Measurements from ENCODE around the gene PDE4D. TPM values are rescaled to one million over a fixed set of nuclear protein-coding genes. Genes with fewer than 3 reads are reported as not detected.

PDE4D gene
- total and polyA plus RNA-seq, 3 donors from 2014 or later, result 7.8 to 13.9 (median 8.7) TPM

- no peaks in the 10 kb centered on the region for H3K27me3 ChIP-seq
- 69 to 71% methylated on average over 4 of the region's 4 CpGs for WGBS, 2 donors
- intact Hi-C loops (cut with DNase I; ENCODE audit: low total_unique reads), result no loop called here
- H3K4me1 ChIP-seq, result no peaks in the 10 kb centered on the region
- no peak for DNase-seq
- H3K36me3 ChIP-seq (ENCODE audit: low read depth, missing control alignments), result no peaks in the 10 kb centered on the region
- no peak overlapping the region for H3K4me3 ChIP-seq
- TF ChIP-seq, protein P1, sequence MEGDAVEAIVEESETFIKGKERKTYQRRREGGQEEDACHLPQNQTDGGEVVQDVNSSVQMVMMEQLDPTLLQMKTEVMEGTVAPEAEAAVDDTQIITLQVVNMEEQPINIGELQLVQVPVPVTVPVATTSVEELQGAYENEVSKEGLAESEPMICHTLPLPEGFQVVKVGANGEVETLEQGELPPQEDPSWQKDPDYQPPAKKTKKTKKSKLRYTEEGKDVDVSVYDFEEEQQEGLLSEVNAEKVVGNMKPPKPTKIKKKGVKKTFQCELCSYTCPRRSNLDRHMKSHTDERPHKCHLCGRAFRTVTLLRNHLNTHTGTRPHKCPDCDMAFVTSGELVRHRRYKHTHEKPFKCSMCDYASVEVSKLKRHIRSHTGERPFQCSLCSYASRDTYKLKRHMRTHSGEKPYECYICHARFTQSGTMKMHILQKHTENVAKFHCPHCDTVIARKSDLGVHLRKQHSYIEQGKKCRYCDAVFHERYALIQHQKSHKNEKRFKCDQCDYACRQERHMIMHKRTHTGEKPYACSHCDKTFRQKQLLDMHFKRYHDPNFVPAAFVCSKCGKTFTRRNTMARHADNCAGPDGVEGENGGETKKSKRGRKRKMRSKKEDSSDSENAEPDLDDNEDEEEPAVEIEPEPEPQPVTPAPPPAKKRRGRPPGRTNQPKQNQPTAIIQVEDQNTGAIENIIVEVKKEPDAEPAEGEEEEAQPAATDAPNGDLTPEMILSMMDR (IDR thresholded peaks at IDR 0.05), result no peak
- TF ChIP-seq POLR2A (IDR thresholded peaks at IDR 0.05), result no peak
- H3K27ac ChIP-seq, result no peak overlapping the region
- no peaks in the 10 kb centered on the region for H3K9me3 ChIP-seq
Measured at GRCh38 chr5:59197911-59198310, 695.6 kb downstream of the PDE4D start.

DNA sequence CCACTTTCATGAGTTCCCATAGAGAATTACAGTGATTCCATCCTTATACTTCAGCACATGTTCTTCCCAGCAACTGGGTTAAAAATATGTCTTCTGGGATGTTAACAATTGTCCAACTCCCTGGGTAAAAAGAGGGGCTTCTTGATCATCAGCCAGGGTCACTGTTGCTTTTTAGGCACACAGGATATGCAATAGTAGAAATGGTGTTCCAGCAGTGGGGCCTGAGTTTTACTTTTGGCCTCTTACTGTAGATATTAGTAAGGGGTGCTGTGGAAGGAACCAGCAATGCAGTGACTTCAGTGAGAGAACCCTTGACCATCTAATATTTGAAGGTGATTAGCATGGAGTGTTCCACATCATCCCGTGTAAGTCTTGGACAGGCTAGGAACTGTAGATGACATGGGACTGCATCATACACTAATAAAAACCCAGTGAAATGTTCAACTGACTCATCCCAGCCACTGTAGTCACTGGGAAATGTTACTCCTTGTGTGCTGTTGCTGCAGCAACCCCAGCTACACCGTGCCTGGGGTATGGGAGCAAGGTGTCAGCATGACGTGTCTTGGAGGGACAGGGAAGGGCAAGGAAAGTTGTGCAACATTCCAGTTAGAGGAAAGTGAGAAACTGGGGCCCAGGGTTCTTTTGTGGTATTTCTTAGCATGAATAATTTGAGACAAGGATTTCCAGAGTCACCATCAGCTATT, 699.8 kb downstream of the PDE4D start:
- WGBS, 2 donors, result 90 to 93% methylated on average over 3 of the region's 3 CpGs
- DNase-seq, result no peak
- Histone ChIP-seq H3K4me3 (no peak overlapping the region), H3K27me3 (no peaks in the 10 kb centered on the region), H3K9me3 (no peaks in the 10 kb centered on the region), H3K4me1 (no peaks in the 10 kb centered on the region), H3K27ac (no peak overlapping the region), H3K36me3 (ENCODE audit: low read depth, missing control alignments) (no peaks in the 10 kb centered on the region)
- TF ChIP-seq, protein P1 (IDR thresholded peaks at IDR 0.05), result no peak
- TF ChIP-seq POLR2A (IDR thresholded peaks at IDR 0.05), result no peak
- intact Hi-C loops (cut with DNase I; ENCODE audit: low total_unique reads), result no loop called here

- TF ChIP-seq, protein P1 (IDR thresholded peaks at IDR 0.05), result no peak
- no peak for TF ChIP-seq POLR2A (IDR thresholded peaks at IDR 0.05)
- Histone ChIP-seq H3K27ac (no peak overlapping the region), H3K9me3 (no peaks in the 10 kb centered on the region), H3K36me3 (ENCODE audit: low read depth, missing control alignments) (no peaks in the 10 kb centered on the region), H3K4me1 (no peaks in the 10 kb centered on the region), H3K27me3 (no peaks in the 10 kb centered on the region), H3K4me3 (no peak overlapping the region)
- DNase-seq, result no peak
- 94 to 95% methylated on average over 1 of the region's 1 CpG for WGBS, 2 donors
- intact Hi-C loops (cut with DNase I; ENCODE audit: low total_unique reads), result no loop called here
Measured at GRCh38 chr5:59190746-59191145, 702.8 kb downstream of the PDE4D start.

- H3K36me3 ChIP-seq (ENCODE audit: low read depth, missing control alignments), result no peaks in the 10 kb centered on the region
- no peak overlapping the region for H3K27ac ChIP-seq
- H3K9me3 ChIP-seq, result no peaks in the 10 kb centered on the region
- TF ChIP-seq, protein P1 (IDR thresholded peaks at IDR 0.05), result no peak
- DNase-seq, result no peak
- no peaks in the 10 kb centered on the region for H3K4me1 ChIP-seq
- WGBS, 2 donors, result 47 to 56% methylated on average over 7 of the region's 7 CpGs
- intact Hi-C loops (cut with DNase I; ENCODE audit: low total_unique reads), result loop anchor here (10.0 kb wide), 1 partner anchor 185 kb away; no protein-coding TSS in a partner anchor
- H3K4me3 ChIP-seq, result no peak overlapping the region
- H3K27me3 ChIP-seq, result no peaks in the 10 kb centered on the region
Measured at GRCh38 chr5:59189472-59190244, 703.9 kb downstream of the PDE4D start.
